GM10248 (cell line): Measurements from ENCODE around the gene FST.

Experiments used
- CTCF ChIA-PET: fragments of 300-600 bp; sonication (Branson Sonifier 250); formaldehyde crosslinking; extraction: SDS; loops from one replicate; lab custom pipeline; 2021; ENCODE audit warnings: antibody characterized with exemption; lab: Yijun Ruan, JAX
- POLR2A ChIA-PET: fragments of 350-650 bp; sonication (Branson Sonifier 250); formaldehyde crosslinking; extraction: SDS; loops from one replicate; lab custom pipeline; 2020; ENCODE audit warnings: antibody characterized with exemption; lab: Yijun Ruan, JAX
- DNase-seq: peaks from one replicate; pipeline ENCODE4 v3.0.0; 2012; ENCODE audit errors: extremely low spot score
- TF ChIP-seq, protein P1 (sequence below): IDR thresholded peaks from 2 replicates; pipeline ENCODE4 v1.5.1; 2012; ENCODE audit warnings: mild to moderate bottlenecking, low read depth; ENCODE audit errors: extremely low read depth, missing control alignments, control extremely low read depth

The FST gene

DNA sequence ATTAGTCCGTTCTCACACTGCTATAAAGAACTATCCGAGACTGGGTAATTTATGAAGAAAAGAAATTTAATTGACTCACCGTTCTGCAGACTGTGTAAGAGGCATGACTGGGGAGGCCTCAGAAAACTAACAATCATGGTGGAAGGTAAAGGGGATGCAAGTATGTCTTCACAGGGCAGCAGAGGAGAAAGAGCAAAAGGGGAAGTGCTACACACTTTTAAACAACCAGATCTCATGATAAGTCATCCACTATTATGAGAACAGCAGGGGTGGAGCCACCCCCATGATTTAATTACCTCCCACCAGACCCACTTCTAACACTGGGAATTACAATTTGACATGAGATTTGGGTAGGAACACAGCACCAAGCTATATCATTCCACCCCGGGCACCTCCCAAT lies 26.6 kb downstream of the FST start:
- TF ChIP-seq, protein P1, sequence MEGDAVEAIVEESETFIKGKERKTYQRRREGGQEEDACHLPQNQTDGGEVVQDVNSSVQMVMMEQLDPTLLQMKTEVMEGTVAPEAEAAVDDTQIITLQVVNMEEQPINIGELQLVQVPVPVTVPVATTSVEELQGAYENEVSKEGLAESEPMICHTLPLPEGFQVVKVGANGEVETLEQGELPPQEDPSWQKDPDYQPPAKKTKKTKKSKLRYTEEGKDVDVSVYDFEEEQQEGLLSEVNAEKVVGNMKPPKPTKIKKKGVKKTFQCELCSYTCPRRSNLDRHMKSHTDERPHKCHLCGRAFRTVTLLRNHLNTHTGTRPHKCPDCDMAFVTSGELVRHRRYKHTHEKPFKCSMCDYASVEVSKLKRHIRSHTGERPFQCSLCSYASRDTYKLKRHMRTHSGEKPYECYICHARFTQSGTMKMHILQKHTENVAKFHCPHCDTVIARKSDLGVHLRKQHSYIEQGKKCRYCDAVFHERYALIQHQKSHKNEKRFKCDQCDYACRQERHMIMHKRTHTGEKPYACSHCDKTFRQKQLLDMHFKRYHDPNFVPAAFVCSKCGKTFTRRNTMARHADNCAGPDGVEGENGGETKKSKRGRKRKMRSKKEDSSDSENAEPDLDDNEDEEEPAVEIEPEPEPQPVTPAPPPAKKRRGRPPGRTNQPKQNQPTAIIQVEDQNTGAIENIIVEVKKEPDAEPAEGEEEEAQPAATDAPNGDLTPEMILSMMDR: no peak
- ChIA-PET CTCF (no interaction called here), POLR2A (no interaction called here)
- no peak for DNase-seq

DNA sequence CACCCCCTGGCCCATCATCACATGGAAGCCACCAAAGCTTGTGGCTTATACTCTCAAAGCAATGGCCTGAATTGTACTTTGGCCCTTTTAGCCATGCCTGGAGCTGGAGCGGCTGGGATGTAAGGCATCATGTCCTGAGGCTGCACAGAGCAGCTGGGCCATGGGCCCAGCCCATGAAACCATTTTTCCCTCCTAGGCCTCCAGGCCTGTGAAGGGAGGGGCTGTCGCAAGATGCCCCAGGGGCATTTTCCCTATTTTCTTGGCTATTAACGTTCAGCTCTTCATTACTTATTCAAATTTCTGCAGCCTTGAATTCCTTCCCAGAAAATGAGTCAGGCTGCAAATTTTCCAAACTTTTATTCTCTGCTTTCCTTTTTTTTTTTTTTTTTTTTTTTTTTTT lies 27.7 kb downstream of the FST start:
- DNase-seq: no peak
- POLR2A ChIA-PET: no interaction called here
- CTCF ChIA-PET: no interaction called here
- TF ChIP-seq, protein P1: no peak

DNA sequence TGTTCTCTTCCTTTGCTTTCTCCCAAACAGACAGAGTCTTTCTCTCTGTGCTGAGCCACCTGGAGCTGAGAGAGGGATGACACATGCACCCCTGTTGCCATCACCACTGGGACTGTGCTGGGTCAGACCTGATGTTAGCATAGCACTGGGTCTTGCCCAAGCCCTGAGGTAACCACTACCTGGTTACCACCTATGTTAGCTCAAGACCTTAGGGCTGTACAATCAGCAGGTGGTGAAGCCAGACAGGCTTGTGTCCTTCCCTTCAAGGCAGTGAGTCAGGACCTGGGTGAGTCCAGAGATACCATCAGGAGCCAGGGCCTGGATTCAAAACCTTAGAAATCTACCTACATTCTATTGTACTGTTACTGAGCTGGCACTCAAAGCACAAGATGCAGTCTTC lies 32.1 kb downstream of the FST start:
- ChIA-PET CTCF (no interaction called here), POLR2A (no interaction called here)
- TF ChIP-seq, protein P1: no peak

DNA sequence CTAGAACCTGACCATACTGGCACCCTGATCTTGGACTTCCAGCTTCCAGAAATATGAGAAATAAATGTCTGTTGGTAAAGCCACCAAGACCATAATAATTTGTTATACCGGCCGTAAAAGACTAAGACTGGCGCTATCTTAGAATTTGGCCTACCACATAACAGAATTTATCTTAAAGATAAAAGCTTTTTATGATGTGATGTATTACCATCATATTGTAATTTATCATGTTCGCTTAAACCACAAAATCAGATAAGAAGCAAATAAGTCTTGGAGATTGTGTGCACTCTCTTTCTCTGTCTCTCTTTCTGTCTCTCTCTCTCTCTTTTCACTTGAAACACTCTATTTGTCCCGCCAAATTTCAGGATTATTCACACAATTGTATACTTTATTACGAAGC lies 35.6 kb downstream of the FST start:
- ChIA-PET POLR2A (no interaction called here), CTCF (interaction anchor here (1.3 kb wide), 1 partner anchor 29 kb away, joined by 3 read pairs; no protein-coding TSS in a partner anchor)
- TF ChIP-seq, protein P1: no peak
- DNase-seq: no peak

More for the DNA sequence above, 32.1 kb downstream of the FST start:
- DNase-seq: no peak

DNA sequence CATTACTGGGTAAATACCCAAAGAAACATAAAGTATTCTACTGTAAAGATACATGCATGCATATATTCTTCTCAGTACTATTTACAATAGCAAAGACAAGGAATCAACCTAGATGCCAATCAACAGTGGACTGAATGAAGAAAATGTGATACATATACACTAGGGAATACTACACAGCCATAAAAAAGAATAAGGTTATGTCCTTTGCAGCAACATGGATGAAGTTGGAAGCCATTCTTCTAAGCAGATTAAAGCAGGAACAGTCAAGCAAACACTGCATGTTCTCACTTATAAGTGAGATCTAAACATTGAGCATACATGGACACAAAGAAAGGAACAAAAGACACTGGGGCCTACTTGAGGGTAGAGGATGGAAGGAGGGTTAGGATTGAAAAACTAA lies 40.4 kb downstream of the FST start:
- ChIA-PET POLR2A (no interaction called here), CTCF (interaction anchor here (1.1 kb wide), 1 partner anchor 8 kb away, joined by 3 read pairs; no protein-coding TSS in a partner anchor)
- TF ChIP-seq, protein P1: no peak
- no peak for DNase-seq
